ENCODE measurements around the gene TXLNG.

GRCh38 chrX:16748425-16748824 lies 37.8 kb upstream of the TXLNG start:
- TF ChIP-seq CTCF (tag by site-specific recombination; IDR thresholded peaks at IDR 0.05) (no peak), ZNF670 (tag by site-specific recombination; IDR thresholded peaks at IDR 0.05; ENCODE audit: low read depth) (no peak), GFI1B (tag by site-specific recombination; IDR thresholded peaks at IDR 0.05) (no peak), ZNF24 (tag by site-specific recombination; IDR thresholded peaks at IDR 0.05) (no peak), ZFP41 (tag by site-specific recombination; IDR thresholded peaks at IDR 0.05; ENCODE audit: borderline replicate concordance) (no peak), ZNF394 (tag by site-specific recombination; IDR thresholded peaks at IDR 0.05; ENCODE audit: borderline replicate concordance) (no peak), ZNF274 (IDR thresholded peaks at IDR 0.05; ENCODE audit: low read length) (no peak), ZNF274 (tag by site-specific recombination; IDR thresholded peaks at IDR 0.05; ENCODE audit: borderline replicate concordance) (no peak), KLF10 (tag by site-specific recombination; IDR thresholded peaks at IDR 0.05) (no peak), BCL11A (tag by site-specific recombination; IDR thresholded peaks at IDR 0.05; ENCODE audit: low read depth) (no peak)
